AG08396 (cell line): ENCODE data around the gene CKAP2L.

Experiments
- DNase-seq: peaks from one replicate; pipeline ENCODE4 v3.0.0; 2012; ENCODE audit warnings: low spot score, mixed read lengths

CKAP2L gene

GRCh38 chr2:112760149-112760548, 4.3 kb downstream of the CKAP2L start:
- no peak for DNase-seq

- DNase-seq: no peak
Measured at GRCh38 chr2:112758711-112759110, 5.7 kb downstream of the CKAP2L start.

- no peak for DNase-seq
Measured at GRCh38 chr2:112757265-112757664, 7.1 kb downstream of the CKAP2L start.

- DNase-seq: no peak
Measured at GRCh38 chr2:112756207-112756606, 8.2 kb downstream of the CKAP2L start.

GRCh38 chr2:112755444-112755843, 9.0 kb downstream of the CKAP2L start:
- no peak for DNase-seq

- no peak for DNase-seq
Measured at GRCh38 chr2:112754564-112754963, 9.8 kb downstream of the CKAP2L start.

GRCh38 chr2:112752667-112753066, 11.7 kb downstream of the CKAP2L start:
- DNase-seq: no peak

- DNase-seq: no peak
Measured at GRCh38 chr2:112751451-112752197, 12.8 kb downstream of the CKAP2L start.

GRCh38 chr2:112750560-112750843, 13.9 kb downstream of the CKAP2L start:
- DNase-seq: no peak

- peak; percentile 82 for DNase-seq
Measured at GRCh38 chr2:112749755-112750559, 14.5 kb downstream of the CKAP2L start.

GRCh38 chr2:112740527-112740926, 23.9 kb downstream of the CKAP2L start:
- DNase-seq: no peak

GRCh38 chr2:112737542-112738232, 26.7 kb downstream of the CKAP2L start:
- DNase-seq: no peak

GRCh38 chr2:112733871-112734270, 30.5 kb downstream of the CKAP2L start:
- no peak for DNase-seq

- no peak for DNase-seq
Measured at GRCh38 chr2:112733456-112733855, 31.0 kb downstream of the CKAP2L start.

- no peak for DNase-seq
Measured at GRCh38 chr2:112731479-112731878, 32.9 kb downstream of the CKAP2L start.

- no peak for DNase-seq
Measured at GRCh38 chr2:112730791-112731190, 33.6 kb downstream of the CKAP2L start.

GRCh38 chr2:112730216-112730615, 34.2 kb downstream of the CKAP2L start:
- DNase-seq: no peak

GRCh38 chr2:112728378-112729175, 35.8 kb downstream of the CKAP2L start:
- no peak for DNase-seq

GRCh38 chr2:112728029-112728362, 36.4 kb downstream of the CKAP2L start:
- DNase-seq: no peak

GRCh38 chr2:112727276-112728028, 37.0 kb downstream of the CKAP2L start:
- no peak for DNase-seq

GRCh38 chr2:112726487-112727190, 37.8 kb downstream of the CKAP2L start:
- peak; percentile 94 for DNase-seq
